Stomach (tissue), 9 donors: Measurements from ENCODE around the gene L3MBTL2. TPM values are rescaled to one million over a fixed set of nuclear protein-coding genes. Genes with fewer than 3 reads are reported as not detected.

Source experiments
- DNase-seq, 2 donors: peaks; one replicate each; pipeline versions ENCODE4 v3.0.0 to v3.0.0-alpha.2; 2013 to 2019
- H3K27ac ChIP-seq, 5 donors: fragments of 200-600 bp in 4 of 5; sonication (generic) in 4 of 5; one replicate each; pipeline ENCODE4 v1.5.1; 2013 to 2019; ENCODE audit warnings: mild to moderate bottlenecking in 1 of 5, moderate library complexity in 1 of 5
- H3K27me3 ChIP-seq, 3 donors: fragments of 200-600 bp; sonication (generic); one replicate each; pipeline ENCODE4 v1.5.1; 2017 to 2019; ENCODE audit warnings: mixed run types in 1 of 3
- H3K36me3 ChIP-seq, 4 donors: fragments of 200-600 bp; sonication (generic); 1 replicate in 3 of 4; 2 replicates in 1 of 4; pipeline ENCODE4 v1.5.1; 2016 to 2019
- H3K4me1 ChIP-seq, 4 donors: fragments of 200-600 bp; sonication (generic); one replicate each; pipeline ENCODE4 v1.5.1; 2016 to 2019
- H3K4me3 ChIP-seq, 4 donors: fragments of 200-600 bp; sonication (generic) in 3 of 4; one replicate each; pipeline ENCODE4 v1.5.1; 2016 to 2019; ENCODE audit warnings: mild to moderate bottlenecking in 1 of 4
- H3K9me3 ChIP-seq, 4 donors: fragments of 200-600 bp; sonication (generic); one replicate each; pipeline ENCODE4 v1.5.1; 2016 to 2019
- EP300 ChIP-seq: sonication (generic); formaldehyde crosslinking; IDR thresholded peaks from one replicate; pipeline ENCODE4 v1.6.1; 2017; ENCODE audit warnings: antibody characterized with exemption
- POLR2A ChIP-seq, 4 donors: fragments of 450-650 bp; IDR thresholded peaks; one replicate each; pipeline ENCODE4 v1.6.1; 2016; ENCODE audit warnings: antibody characterized with exemption in 4 of 4, control low read depth in 2 of 4, mild to moderate bottlenecking in 1 of 4, moderate library complexity in 1 of 4
- POLR2AphosphoS5 ChIP-seq, 3 donors: sonication (generic); formaldehyde crosslinking; IDR thresholded peaks; one replicate each; pipeline ENCODE4 v1.6.1; 2016; ENCODE audit warnings: antibody characterized with exemption in 3 of 3
- WGBS, 5 donors: extraction: QIAGEN DNeasy Blood & Tissue Kit in 3 of 5; methylation state at CpG; one replicate each; pipeline versions ENCODE4 v1.1.5 to v1.1.7; 2013 to 2018; 5-methylcytosine and 5-hydroxymethylcytosine counted together
- intact Hi-C: fragments of 100-400 bp; cut with DNase I; formaldehyde crosslinking; loops from one replicate; pipeline ENCODE4 v1.15.1; 2023; ENCODE audit warnings: low total_unique reads
- polyA plus RNA-seq, 3 donors: library from polyadenylated mRNA; stranded (reverse); fragments of 200-250 nt; gene quantifications; one replicate each; pipeline ENCODE4 v1.2.3, GENCODE V29; 2013
- total RNA-seq, 5 donors: library from RNA; depleted of rRNA; stranded (reverse); fragments of >200 nt; gene quantifications; one replicate each; pipeline versions ENCODE4 v1.1.0 to v1.2.3, GENCODE V29; 2014 to 2016
- TF ChIP-seq, protein P1 (sequence below), 7 experiments: fragments of 450-650 bp in 4 of 7; fragments of 200-600 bp in 3 of 7; sonication (generic) in 3 of 7; IDR thresholded peaks; one replicate each; pipeline ENCODE4 v1.5.1; 2016 to 2019; ENCODE audit warnings: antibody characterized with exemption in 7 of 7, control low read depth in 2 of 7, mild to moderate bottlenecking in 1 of 7
- donor health status: healthy with polysubstance abuse.
- donor health status: Bipolar disorder and iron deficiency.
- donor health status: healthy.

The L3MBTL2 gene
- total and polyA plus RNA-seq, 8 donors: 3.2 to 69.6 (median 12.4) TPM

DNA sequence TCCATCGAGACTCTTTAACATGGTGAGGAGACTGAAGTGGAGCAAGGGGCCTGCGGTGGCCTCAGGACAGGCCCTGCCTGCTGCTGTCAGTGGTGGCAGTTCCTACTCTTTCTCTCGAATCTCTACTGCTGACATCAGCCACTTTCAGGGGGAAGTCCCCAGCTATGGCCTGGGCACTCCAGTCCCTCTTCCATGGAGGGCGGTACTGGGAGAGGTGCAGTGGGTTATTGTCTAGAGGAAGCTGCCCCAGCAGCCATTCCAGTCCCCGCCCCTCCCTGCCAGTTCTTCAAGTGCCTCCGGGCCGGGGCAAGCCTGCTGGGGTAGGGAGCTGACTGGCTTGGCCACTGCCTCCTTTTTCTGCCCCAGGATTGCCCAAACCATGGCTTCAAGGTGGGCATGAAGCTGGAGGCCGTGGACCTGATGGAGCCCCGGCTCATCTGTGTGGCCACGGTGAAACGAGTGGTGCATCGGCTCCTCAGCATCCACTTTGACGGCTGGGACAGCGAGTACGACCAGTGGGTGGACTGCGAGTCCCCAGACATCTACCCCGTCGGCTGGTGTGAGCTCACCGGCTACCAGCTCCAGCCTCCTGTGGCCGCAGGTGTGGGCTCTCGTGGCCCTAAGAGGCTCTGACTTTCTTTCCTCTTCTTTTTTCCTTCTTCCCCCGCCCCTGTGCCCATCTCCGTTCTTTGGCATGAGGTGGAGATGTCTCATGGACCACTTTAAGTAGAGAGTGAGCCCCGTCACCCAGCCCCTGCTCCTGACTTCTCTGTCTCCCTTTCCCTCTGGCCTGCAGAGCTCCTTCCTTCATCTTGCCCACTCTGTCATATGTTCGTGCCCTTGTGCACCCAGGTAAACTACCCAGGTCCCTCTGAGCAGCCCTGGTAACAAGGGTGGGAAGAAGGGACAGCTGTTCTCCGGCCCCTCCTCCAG is 21.9 kb downstream of the L3MBTL2 start:
- peak overlapping the region in 1 of 5 donors; percentile 4 for H3K27ac ChIP-seq
- 90 to 95% (median 93%) methylated on average over 26 of the region's 26 CpGs for WGBS, 5 donors
- intact Hi-C loops: no loop called here
- peaks cover 70 to 100% (median 97%) of the 10 kb centered on the region in 4 donors for H3K36me3 ChIP-seq
- no peaks in the 10 kb centered on the region for H3K9me3 ChIP-seq
- no peak for TF ChIP-seq EP300
- TF ChIP-seq POLR2AphosphoS5 (IDR thresholded peaks at IDR 0.05): no peak
- TF ChIP-seq POLR2A (IDR thresholded peaks at IDR 0.05): no peak
- TF ChIP-seq, protein P1, sequence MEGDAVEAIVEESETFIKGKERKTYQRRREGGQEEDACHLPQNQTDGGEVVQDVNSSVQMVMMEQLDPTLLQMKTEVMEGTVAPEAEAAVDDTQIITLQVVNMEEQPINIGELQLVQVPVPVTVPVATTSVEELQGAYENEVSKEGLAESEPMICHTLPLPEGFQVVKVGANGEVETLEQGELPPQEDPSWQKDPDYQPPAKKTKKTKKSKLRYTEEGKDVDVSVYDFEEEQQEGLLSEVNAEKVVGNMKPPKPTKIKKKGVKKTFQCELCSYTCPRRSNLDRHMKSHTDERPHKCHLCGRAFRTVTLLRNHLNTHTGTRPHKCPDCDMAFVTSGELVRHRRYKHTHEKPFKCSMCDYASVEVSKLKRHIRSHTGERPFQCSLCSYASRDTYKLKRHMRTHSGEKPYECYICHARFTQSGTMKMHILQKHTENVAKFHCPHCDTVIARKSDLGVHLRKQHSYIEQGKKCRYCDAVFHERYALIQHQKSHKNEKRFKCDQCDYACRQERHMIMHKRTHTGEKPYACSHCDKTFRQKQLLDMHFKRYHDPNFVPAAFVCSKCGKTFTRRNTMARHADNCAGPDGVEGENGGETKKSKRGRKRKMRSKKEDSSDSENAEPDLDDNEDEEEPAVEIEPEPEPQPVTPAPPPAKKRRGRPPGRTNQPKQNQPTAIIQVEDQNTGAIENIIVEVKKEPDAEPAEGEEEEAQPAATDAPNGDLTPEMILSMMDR (IDR thresholded peaks at IDR 0.05): no peak
- H3K4me3 ChIP-seq: no peak overlapping the region
- H3K27me3 ChIP-seq: no peaks in the 10 kb centered on the region
- no peaks in the 10 kb centered on the region for H3K4me1 ChIP-seq
- DNase-seq: no peak

- Histone ChIP-seq H3K36me3 (peaks cover 52 to 77% (median 75%) of the 10 kb centered on the region in 4 donors), H3K9me3 (no peaks in the 10 kb centered on the region), H3K27ac (no peak overlapping the region), H3K4me3 (no peak overlapping the region), H3K27me3 (no peaks in the 10 kb centered on the region), H3K4me1 (no peaks in the 10 kb centered on the region)
- TF ChIP-seq, protein P1 (IDR thresholded peaks at IDR 0.05): no peak
- no peak for TF ChIP-seq POLR2A (IDR thresholded peaks at IDR 0.05)
- no peak for TF ChIP-seq POLR2AphosphoS5 (IDR thresholded peaks at IDR 0.05)
- TF ChIP-seq EP300: no peak
- 86 to 94% (median 88%) methylated on average over 5 to 6 of the region's 6 CpGs for WGBS, 5 donors
- no peak for DNase-seq
- intact Hi-C loops: no loop called here
These were observed 24.1 kb downstream of the L3MBTL2 start for GRCh38 chr22:41229215-41229614.

- peak overlapping the region in 1 of 5 donors; percentile 20 for H3K27ac ChIP-seq
These were observed 24.8 kb downstream of the L3MBTL2 start for GRCh38 chr22:41229730-41230400.

DNA sequence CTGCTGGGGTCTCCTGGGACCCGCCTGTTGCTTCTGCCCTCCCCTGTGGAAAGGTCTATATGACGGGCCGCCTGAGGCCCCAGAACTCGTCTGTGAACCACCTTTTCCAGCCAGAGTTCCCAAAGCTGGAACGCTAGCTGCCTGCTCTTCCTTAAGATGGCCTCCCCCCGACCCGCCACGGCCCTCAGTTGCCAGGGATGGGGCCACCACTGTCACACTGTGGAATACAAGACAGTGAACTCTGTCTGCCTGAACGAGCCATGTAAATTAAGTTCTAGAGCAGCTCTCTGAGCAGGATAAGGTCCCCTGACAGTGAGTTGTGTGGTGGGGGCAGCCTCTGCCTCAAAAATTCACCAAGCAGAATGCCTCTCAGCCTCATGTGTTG is 25.3 kb downstream of the L3MBTL2 start:
- intact Hi-C loops: no loop called here
- Histone ChIP-seq H3K27ac (peak overlapping the region in 1 of 5 donors; percentile 20), H3K4me3 (no peak overlapping the region), H3K36me3 (peaks cover 41 to 66% (median 63%) of the 10 kb centered on the region in 4 donors), H3K4me1 (no peaks in the 10 kb centered on the region), H3K27me3 (no peaks in the 10 kb centered on the region), H3K9me3 (no peaks in the 10 kb centered on the region)
- 80 to 93% (median 88%) methylated on average over 6 to 9 of the region's 9 CpGs for WGBS, 5 donors
- no peak for TF ChIP-seq POLR2A (IDR thresholded peaks at IDR 0.05)
- no peak for TF ChIP-seq POLR2AphosphoS5 (IDR thresholded peaks at IDR 0.05)
- TF ChIP-seq, protein P1 (IDR thresholded peaks at IDR 0.05): no peak
- TF ChIP-seq EP300: no peak
- DNase-seq: no peak

More at GRCh38 chr22:41229730-41230400, 24.8 kb downstream of the L3MBTL2 start:
- 64 to 80% (median 71%) methylated on average over 14 to 17 of the region's 17 CpGs for WGBS, 5 donors
- Histone ChIP-seq H3K4me3 (no peak overlapping the region), H3K4me1 (no peaks in the 10 kb centered on the region), H3K27me3 (no peaks in the 10 kb centered on the region), H3K9me3 (no peaks in the 10 kb centered on the region), H3K36me3 (peaks cover 46 to 71% (median 68%) of the 10 kb centered on the region in 4 donors)
- no peak for DNase-seq
- TF ChIP-seq EP300: no peak
- TF ChIP-seq POLR2A (IDR thresholded peaks at IDR 0.05): no peak
- TF ChIP-seq, protein P1 (IDR thresholded peaks at IDR 0.05): no peak
- no peak for TF ChIP-seq POLR2AphosphoS5 (IDR thresholded peaks at IDR 0.05)
- intact Hi-C loops: no loop called here
